HEK293 (cell line): Measurements from ENCODE around the gene OVCH1.

Source experiments
- GFI1B ChIP-seq: fragments of 450-650 bp; formaldehyde crosslinking; IDR thresholded peaks from 2 replicates; pipeline ENCODE4 v1.5.1; 2016; ENCODE audit warnings: missing biosample characterization, missing genetic modification characterization
- KLF16 ChIP-seq: fragments of 450-650 bp; formaldehyde crosslinking; IDR thresholded peaks from 2 replicates; pipeline ENCODE4 v1.5.1; 2017; ENCODE audit warnings: missing biosample characterization, missing genetic modification characterization
- KLF9 ChIP-seq: fragments of 450-650 bp; formaldehyde crosslinking; IDR thresholded peaks from 2 replicates; pipeline ENCODE4 v1.5.1; 2016; ENCODE audit warnings: missing biosample characterization, missing genetic modification characterization, low read depth
- PBX3 ChIP-seq: sonication (generic); formaldehyde crosslinking; IDR thresholded peaks from 2 replicates; pipeline ENCODE4 v1.8.1; 2022; ENCODE audit warnings: mild to moderate bottlenecking, moderate library complexity, missing genetic modification reagents
- PRDM1 ChIP-seq: fragments of 450-650 bp; formaldehyde crosslinking; IDR thresholded peaks from 2 replicates; pipeline ENCODE4; 2016; ENCODE audit warnings: missing biosample characterization, missing genetic modification characterization
- PRDM10 ChIP-seq: fragments of 450-650 bp; formaldehyde crosslinking; IDR thresholded peaks from 2 replicates; pipeline ENCODE4 v1.5.1; 2016; ENCODE audit warnings: missing biosample characterization, missing genetic modification characterization
- SCRT2 ChIP-seq: fragments of 450-650 bp; formaldehyde crosslinking; IDR thresholded peaks from 2 replicates; pipeline ENCODE4 v1.5.1; 2016; ENCODE audit warnings: missing biosample characterization, missing genetic modification characterization
- SETDB1 ChIP-seq: IDR thresholded peaks from one replicate; pipeline ENCODE4 v1.6.1; 2017; ENCODE audit warnings: mild to moderate bottlenecking, low read length, moderate library complexity, mixed read lengths; ENCODE audit not compliant: insufficient read length
- SP2 ChIP-seq: fragments of 450-650 bp; formaldehyde crosslinking; IDR thresholded peaks from 2 replicates; pipeline ENCODE4 v1.5.1; 2016; ENCODE audit warnings: missing biosample characterization, missing genetic modification characterization
- TRIM28 ChIP-seq: IDR thresholded peaks from 2 replicates; pipeline ENCODE4 v1.6.1; 2011; ENCODE audit warnings: low read length, control low read depth, borderline replicate concordance
- YY1 ChIP-seq: fragments of 450-650 bp; formaldehyde crosslinking; IDR thresholded peaks from 2 replicates; pipeline ENCODE4 v1.5.1; 2018; ENCODE audit warnings: missing biosample characterization, missing genetic modification characterization
- YY2 ChIP-seq: fragments of 450-650 bp; formaldehyde crosslinking; IDR thresholded peaks from 2 replicates; pipeline ENCODE4 v1.5.1; 2016; ENCODE audit warnings: missing biosample characterization, missing genetic modification characterization
- ZBTB21 ChIP-seq: fragments of 450-650 bp; formaldehyde crosslinking; IDR thresholded peaks from 2 replicates; pipeline ENCODE4 v1.5.1; 2017; ENCODE audit warnings: missing biosample characterization, missing genetic modification characterization
- ZEB2 ChIP-seq: fragments of 450-650 bp; formaldehyde crosslinking; IDR thresholded peaks from 2 replicates; pipeline ENCODE4 v1.5.1; 2016; ENCODE audit warnings: missing biosample characterization, missing genetic modification characterization
- ZFHX2 ChIP-seq: fragments of 450-650 bp; formaldehyde crosslinking; conservative IDR thresholded peaks from 2 replicates; pipeline ENCODE4 v1.5.1; 2016; ENCODE audit warnings: missing biosample characterization, missing genetic modification characterization
- ZFP3 ChIP-seq: fragments of 450-650 bp; formaldehyde crosslinking; IDR thresholded peaks from 2 replicates; pipeline ENCODE4 v1.5.1; 2016; ENCODE audit warnings: low read depth, missing biosample characterization, missing genetic modification characterization
- ZNF10 ChIP-seq: fragments of 450-650 bp; formaldehyde crosslinking; IDR thresholded peaks from 2 replicates; pipeline ENCODE4 v1.5.1; 2017; ENCODE audit warnings: missing biosample characterization, missing genetic modification characterization
- ZNF132 ChIP-seq: fragments of 450-650 bp; formaldehyde crosslinking; IDR thresholded peaks from 2 replicates; pipeline ENCODE4 v1.5.1; 2017; ENCODE audit warnings: missing biosample characterization, missing genetic modification characterization, borderline replicate concordance
- ZNF335 ChIP-seq: fragments of 450-650 bp; formaldehyde crosslinking; conservative IDR thresholded peaks from 2 replicates; pipeline ENCODE4 v1.5.1; 2016; ENCODE audit warnings: missing biosample characterization, missing genetic modification characterization
- ZNF341 ChIP-seq: fragments of 450-650 bp; formaldehyde crosslinking; IDR thresholded peaks from 2 replicates; pipeline ENCODE4; 2016; ENCODE audit warnings: low read depth, missing biosample characterization, missing genetic modification characterization
- ZNF391 ChIP-seq: fragments of 450-650 bp; formaldehyde crosslinking; IDR thresholded peaks from 2 replicates; pipeline ENCODE4 v1.5.1; 2016; ENCODE audit warnings: low read depth, missing biosample characterization, missing genetic modification characterization, borderline replicate concordance
- ZNF426 ChIP-seq: fragments of 450-650 bp; formaldehyde crosslinking; IDR thresholded peaks from 2 replicates; pipeline ENCODE4 v1.5.1; 2017; ENCODE audit warnings: missing biosample characterization, missing genetic modification characterization, mild to moderate bottlenecking, inconsistent platforms, moderate library complexity
- ZNF501 ChIP-seq: fragments of 450-650 bp; formaldehyde crosslinking; IDR thresholded peaks from 2 replicates; pipeline ENCODE4 v1.5.1; 2016; ENCODE audit warnings: missing biosample characterization, missing genetic modification characterization
- ZNF518A ChIP-seq: fragments of 450-650 bp; formaldehyde crosslinking; conservative IDR thresholded peaks from 2 replicates; pipeline ENCODE4 v1.5.1; 2016; ENCODE audit warnings: low read depth, missing biosample characterization, missing genetic modification characterization
- ZNF624 ChIP-seq: fragments of 450-650 bp; formaldehyde crosslinking; IDR thresholded peaks from 2 replicates; pipeline ENCODE4 v1.5.1; 2017; ENCODE audit warnings: missing biosample characterization, missing genetic modification characterization
- ZNF629 ChIP-seq: fragments of 450-650 bp; formaldehyde crosslinking; IDR thresholded peaks from 2 replicates; pipeline ENCODE4 v1.5.1; 2017; ENCODE audit warnings: missing biosample characterization, missing genetic modification characterization
- ZSCAN30 ChIP-seq: fragments of 450-650 bp; IDR thresholded peaks from 2 replicates; pipeline ENCODE4 v1.5.1; 2018; ENCODE audit warnings: missing biosample characterization, mild to moderate bottlenecking, missing genetic modification characterization, moderate library complexity
- TF ChIP-seq, protein P1 (sequence below): fragments of 450-650 bp; formaldehyde crosslinking; optimal IDR thresholded peaks from 2 replicates; pipeline ENCODE3; 2016; ENCODE audit warnings: missing biosample characterization, mild to moderate bottlenecking, missing genetic modification characterization

OVCH1 gene

DNA sequence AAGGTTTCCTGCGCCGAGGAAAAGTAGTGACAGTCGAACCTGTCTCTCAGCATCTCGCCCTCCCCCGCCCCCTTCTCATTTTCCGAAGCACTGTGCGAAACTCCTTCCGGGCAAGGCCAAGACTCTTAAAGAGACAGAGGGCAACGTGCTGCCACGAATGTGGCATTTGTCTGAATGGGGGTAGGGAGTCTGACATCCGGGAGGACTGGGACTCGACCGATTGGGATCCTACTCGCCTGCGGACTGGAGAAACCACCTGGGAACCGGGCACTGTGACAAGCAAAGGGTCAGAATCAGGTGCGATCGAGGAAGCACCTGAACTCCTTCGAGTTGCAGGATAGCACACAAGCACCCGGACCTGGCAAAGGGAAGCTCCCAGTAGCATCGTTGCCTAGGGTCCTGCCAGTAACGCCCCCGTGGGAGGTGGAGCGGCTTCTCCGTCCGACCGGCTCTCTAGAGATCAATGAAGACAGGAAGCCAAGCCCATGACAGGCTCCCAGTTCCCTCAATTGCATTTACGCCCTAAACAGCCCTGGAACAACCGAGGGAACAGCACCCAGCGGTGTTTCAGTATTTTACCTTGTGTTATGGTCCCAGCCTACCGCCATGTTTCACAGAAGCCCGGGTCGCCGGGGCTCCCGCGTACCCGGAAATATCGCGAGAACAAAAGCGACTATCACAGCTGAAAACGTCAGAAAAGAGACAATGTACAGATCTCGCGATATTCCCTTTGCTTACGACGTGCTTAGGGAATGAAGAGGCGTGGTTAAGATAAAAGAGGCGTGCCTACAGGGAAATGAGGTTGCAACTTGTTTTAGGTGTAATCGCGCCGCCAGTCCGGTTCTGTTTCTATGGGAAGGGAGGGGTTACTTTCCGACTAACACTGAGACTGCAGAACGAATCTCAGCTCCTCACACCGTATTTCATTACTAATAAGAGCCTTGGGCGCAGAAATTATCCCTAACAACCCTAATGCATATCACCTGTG, 116.7 kb downstream of the OVCH1 start, which contains the start of gene ERGIC2 (continued):
- 0 out of 2 replicates have a peak, but pooled peaks have one; percentile 16 for TF ChIP-seq ZEB2 (tag by site-specific recombination)
- TF ChIP-seq KLF9 (tag by site-specific recombination) = peak; percentile 85
- peak; percentile 86 for TF ChIP-seq ZNF629
- peak; percentile 78 for TF ChIP-seq PRDM1 (tag by site-specific recombination)
- TF ChIP-seq PRDM10 (tag by site-specific recombination) = peak; percentile 89
- TF ChIP-seq, protein P1, sequence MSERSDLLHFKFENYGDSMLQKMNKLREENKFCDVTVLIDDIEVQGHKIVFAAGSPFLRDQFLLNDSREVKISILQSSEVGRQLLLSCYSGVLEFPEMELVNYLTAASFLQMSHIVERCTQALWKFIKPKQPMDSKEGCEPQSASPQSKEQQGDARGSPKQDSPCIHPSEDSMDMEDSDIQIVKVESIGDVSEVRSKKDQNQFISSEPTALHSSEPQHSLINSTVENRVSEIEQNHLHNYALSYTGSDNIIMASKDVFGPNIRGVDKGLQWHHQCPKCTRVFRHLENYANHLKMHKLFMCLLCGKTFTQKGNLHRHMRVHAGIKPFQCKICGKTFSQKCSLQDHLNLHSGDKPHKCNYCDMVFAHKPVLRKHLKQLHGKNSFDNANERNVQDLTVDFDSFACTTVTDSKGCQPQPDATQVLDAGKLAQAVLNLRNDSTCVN (tag by site-specific recombination) = peak; percentile 32
- TF ChIP-seq SETDB1 = peak; percentile 48
- no peak for TF ChIP-seq ZFP3 (tag by site-specific recombination)
- TF ChIP-seq ZNF501 (tag by site-specific recombination) = peak; percentile 70
- TF ChIP-seq GFI1B (tag by site-specific recombination) = peak; percentile 49; the same call in 1 of the 2 replicates
- peak; percentile 11; the same call in 1 of the 2 replicates for TF ChIP-seq ZSCAN30 (tag by site-specific recombination)
- peak; percentile 80 for TF ChIP-seq ZBTB21 (tag by site-specific recombination)
- TF ChIP-seq ZNF518A (tag by site-specific recombination) = 0 out of 2 replicates have a peak, but pooled peaks have one; percentile 39
- no peak for TF ChIP-seq ZNF426
- TF ChIP-seq ZNF10 (tag by site-specific recombination) = 0 out of 2 replicates have a peak, but pooled peaks have one; percentile 14
- peak; percentile 62; the same call in 1 of the 2 replicates for TF ChIP-seq TRIM28
- TF ChIP-seq SCRT2 (tag by site-specific recombination) = no peak
- TF ChIP-seq SP2 (tag by site-specific recombination) = peak; percentile 68
- peak; percentile 45; the same call in 1 of the 2 replicates for TF ChIP-seq ZFHX2 (tag by site-specific recombination)
- peak; percentile 76; the same call in 1 of the 2 replicates for TF ChIP-seq YY2 (tag by site-specific recombination)
- 0 out of 2 replicates have a peak, but pooled peaks have one; percentile 15 for TF ChIP-seq ZNF391
- peak; percentile 82 for TF ChIP-seq YY1 (tag by site-specific recombination)
- TF ChIP-seq PBX3 (CRISPR knock-in tag) = 0 out of 2 replicates have a peak, but pooled peaks have one; percentile 24
- TF ChIP-seq ZNF335 (tag by site-specific recombination) = peak; percentile 87
- 0 out of 2 replicates have a peak, but pooled peaks have one; percentile 20 for TF ChIP-seq ZNF341 (tag by site-specific recombination)
- peak; percentile 76 for TF ChIP-seq KLF16
- no peak for TF ChIP-seq ZNF132 (tag by site-specific recombination)
- TF ChIP-seq ZNF624 (tag by site-specific recombination) = no peak
